AG08395 (cell line): Measurements from ENCODE around the gene CST9L.

Experiments used
- DNase-seq: peaks from one replicate; pipeline ENCODE4 v3.0.0; 2012; ENCODE audit warnings: mixed read lengths, low spot score

The CST9L gene

GRCh38 chr20:23546435-23547144 lies 21.7 kb downstream of the CST9L start:
- no peak for DNase-seq

GRCh38 chr20:23544133-23544532 lies 24.2 kb downstream of the CST9L start:
- DNase-seq: no peak

- no peak for DNase-seq
Observed at GRCh38 chr20:23542801-23543200, 25.5 kb downstream of the CST9L start.

GRCh38 chr20:23541776-23542175 lies 26.5 kb downstream of the CST9L start:
- DNase-seq: no peak

GRCh38 chr20:23541330-23541729 lies 27.0 kb downstream of the CST9L start:
- no peak for DNase-seq

GRCh38 chr20:23540624-23541023 lies 27.7 kb downstream of the CST9L start:
- no peak for DNase-seq

GRCh38 chr20:23537030-23537429 lies 31.3 kb downstream of the CST9L start:
- no peak for DNase-seq

GRCh38 chr20:23536328-23536974 lies 31.8 kb downstream of the CST9L start:
- no peak for DNase-seq

- DNase-seq: no peak
Observed at GRCh38 chr20:23534801-23535593, 33.3 kb downstream of the CST9L start.

GRCh38 chr20:23533161-23533560 lies 35.1 kb downstream of the CST9L start:
- DNase-seq: no peak

GRCh38 chr20:23532533-23532932 lies 35.8 kb downstream of the CST9L start:
- no peak for DNase-seq

GRCh38 chr20:23530937-23531567 lies 37.2 kb downstream of the CST9L start:
- DNase-seq: no peak

- no peak for DNase-seq
Observed at GRCh38 chr20:23528867-23529431, 39.3 kb downstream of the CST9L start.

- no peak for DNase-seq
Observed at GRCh38 chr20:23526850-23527249, 41.4 kb downstream of the CST9L start.

- no peak for DNase-seq
Observed at GRCh38 chr20:23524146-23524545, 44.1 kb downstream of the CST9L start.

- no peak for DNase-seq
Observed at GRCh38 chr20:23520185-23520584, 48.1 kb downstream of the CST9L start.

GRCh38 chr20:23519556-23519955 lies 48.7 kb downstream of the CST9L start:
- no peak for DNase-seq

- DNase-seq: no peak
Observed at GRCh38 chr20:23517719-23518118, 50.6 kb downstream of the CST9L start.

GRCh38 chr20:23515250-23515939 lies 52.9 kb downstream of the CST9L start:
- no peak for DNase-seq

- no peak for DNase-seq
Observed at GRCh38 chr20:23514848-23515247, 53.4 kb downstream of the CST9L start.
